ENCODE measurements around the gene MAFG.

- no peak for TF ChIP-seq CTCF (conservative IDR thresholded peaks at IDR 0.05 in 1 of 2, IDR thresholded peaks at IDR 0.05 in 1 of 2; ENCODE audit: extremely low read depth in 1 of 2, insufficient read depth in 1 of 2, low read depth in 1 of 2, low read length in 2 of 2)
- no peak for TF ChIP-seq EZH2 (IDR thresholded peaks at IDR 0.05; ENCODE audit: borderline replicate concordance, low read length)
These were observed 11.7 kb upstream of the MAFG start for GRCh38 chr17:81939218-81939617.
